HEK293 (cell line): ENCODE data around the gene TBC1D16.

Source experiments
- CTCF ChIA-PET: fragments of 350-600 bp; formaldehyde crosslinking; extraction: SDS; loops from one replicate; lab custom pipeline; 2021; ENCODE audit warnings: antibody characterized with exemption; lab: Yijun Ruan, JAX
- POLR2A ChIA-PET: fragments of 300-600 bp; formaldehyde crosslinking; extraction: SDS; loops from one replicate; lab custom pipeline; 2020; ENCODE audit warnings: antibody characterized with exemption, inconsistent platforms; lab: Yijun Ruan, JAX
- H3K27ac ChIP-seq: fragments of 200-500 bp; sonication (Bioruptor generic); 2 replicates; pipeline ENCODE4 v1.5.1; 2014; ENCODE audit warnings: low read depth, low read length, control low read depth, inconsistent platforms; ENCODE audit errors: extremely low read depth
- H3K36me3 ChIP-seq, 2 experiments: fragments of 200-500 bp in 1 of 2; sonication (Bioruptor generic) in 1 of 2; 1 replicate in 1 of 2; 2 replicates in 1 of 2; pipeline ENCODE4 v1.5.1; 2014 to 2017; ENCODE audit warnings: inconsistent platforms in 2 of 2, low read length in 2 of 2; ENCODE audit not compliant: control insufficient read depth in 2 of 2, insufficient read depth in 1 of 2
- H3K4me1 ChIP-seq: fragments of 200-500 bp; sonication (Bioruptor generic); 2 replicates; pipeline ENCODE4 v1.5.1; 2014; ENCODE audit warnings: mild to moderate bottlenecking, low read length, inconsistent platforms; ENCODE audit not compliant: control insufficient read depth, insufficient read depth
- H3K4me3 ChIP-seq: 2 replicates; pipeline ENCODE4 v1.5.1; 2011; ENCODE audit warnings: low read depth, mild to moderate bottlenecking, control low read depth, low read length, moderate library complexity
- H3K9me3 ChIP-seq: fragments of 200-500 bp; sonication (Bioruptor generic); 2 replicates; pipeline ENCODE4 v1.5.1; 2014; ENCODE audit warnings: low read depth, low read length, inconsistent platforms; ENCODE audit not compliant: control insufficient read depth, insufficient read depth
- BCL11B ChIP-seq: fragments of 450-650 bp; formaldehyde crosslinking; IDR thresholded peaks from 2 replicates; pipeline ENCODE4 v1.5.1; 2016; ENCODE audit warnings: low read depth, missing biosample characterization, missing genetic modification characterization
- SCRT2 ChIP-seq: fragments of 450-650 bp; formaldehyde crosslinking; IDR thresholded peaks from 2 replicates; pipeline ENCODE4 v1.5.1; 2016; ENCODE audit warnings: missing biosample characterization, missing genetic modification characterization
- ZFP41 ChIP-seq: fragments of 450-650 bp; formaldehyde crosslinking; IDR thresholded peaks from 2 replicates; pipeline ENCODE4 v1.5.1; 2016; ENCODE audit warnings: missing biosample characterization, missing genetic modification characterization, borderline replicate concordance
- ZNF114 ChIP-seq: fragments of 450-650 bp; formaldehyde crosslinking; IDR thresholded peaks from 2 replicates; pipeline ENCODE4 v1.5.0; 2017; ENCODE audit warnings: missing biosample characterization, missing genetic modification characterization
- ZNF138 ChIP-seq: fragments of 450-650 bp; formaldehyde crosslinking; IDR thresholded peaks from 2 replicates; pipeline ENCODE4 v1.5.1; 2016; ENCODE audit warnings: missing biosample characterization, missing genetic modification characterization, borderline replicate concordance
- ZNF350 ChIP-seq: fragments of 450-650 bp; formaldehyde crosslinking; IDR thresholded peaks from 2 replicates; pipeline ENCODE4 v1.5.0; 2017; ENCODE audit warnings: missing biosample characterization, mild to moderate bottlenecking, missing genetic modification characterization
- ZNF394 ChIP-seq: fragments of 450-650 bp; formaldehyde crosslinking; IDR thresholded peaks from 2 replicates; pipeline ENCODE4 v1.5.1; 2016; ENCODE audit warnings: missing biosample characterization, missing genetic modification characterization, mild to moderate bottlenecking, moderate library complexity, borderline replicate concordance
- ZNF529 ChIP-seq: fragments of 450-650 bp; formaldehyde crosslinking; IDR thresholded peaks from 2 replicates; pipeline ENCODE4 v1.5.1; 2017; ENCODE audit warnings: missing genetic modification characterization, missing biosample characterization; ENCODE audit not compliant: insufficient replicate concordance
- ZNF548 ChIP-seq: fragments of 450-650 bp; formaldehyde crosslinking; IDR thresholded peaks from 2 replicates; pipeline ENCODE4 v1.5.1; 2016; ENCODE audit warnings: missing biosample characterization, missing genetic modification characterization
- ZNF549 ChIP-seq: fragments of 450-650 bp; IDR thresholded peaks from 2 replicates; pipeline ENCODE4 v1.5.1; 2018; ENCODE audit warnings: missing biosample characterization, missing genetic modification characterization, mild to moderate bottlenecking, inconsistent platforms, moderate library complexity
- ZNF558 ChIP-seq: fragments of 450-650 bp; formaldehyde crosslinking; IDR thresholded peaks from 2 replicates; pipeline ENCODE4 v1.5.1; 2016; ENCODE audit warnings: missing biosample characterization, missing genetic modification characterization
- ZNF600 ChIP-seq: fragments of 450-650 bp; formaldehyde crosslinking; IDR thresholded peaks from 2 replicates; pipeline ENCODE4 v1.5.1; 2016; ENCODE audit warnings: missing biosample characterization, missing genetic modification characterization
- ZNF629 ChIP-seq: fragments of 450-650 bp; formaldehyde crosslinking; IDR thresholded peaks from 2 replicates; pipeline ENCODE4 v1.5.1; 2017; ENCODE audit warnings: missing biosample characterization, missing genetic modification characterization
- ZNF777 ChIP-seq: fragments of 450-650 bp; formaldehyde crosslinking; IDR thresholded peaks from 2 replicates; pipeline ENCODE4 v1.5.1; 2017; ENCODE audit warnings: missing biosample characterization, missing genetic modification characterization, borderline replicate concordance
- TF ChIP-seq, protein P1 (sequence below): fragments of 450-650 bp; formaldehyde crosslinking; IDR thresholded peaks from 2 replicates; pipeline ENCODE4 v1.5.1; 2017; ENCODE audit warnings: missing biosample characterization, mild to moderate bottlenecking, missing genetic modification characterization, moderate library complexity
- TF ChIP-seq, protein P2 (sequence below): fragments of 450-650 bp; formaldehyde crosslinking; IDR thresholded peaks from 2 replicates; pipeline ENCODE4 v1.5.1; 2016; ENCODE audit warnings: missing biosample characterization, missing genetic modification characterization
- TF ChIP-seq, protein P3 (sequence below): fragments of 450-650 bp; formaldehyde crosslinking; IDR thresholded peaks from 2 replicates; pipeline ENCODE4 v1.5.1; 2017; ENCODE audit warnings: missing biosample characterization, missing genetic modification characterization

Gene TBC1D16

DNA sequence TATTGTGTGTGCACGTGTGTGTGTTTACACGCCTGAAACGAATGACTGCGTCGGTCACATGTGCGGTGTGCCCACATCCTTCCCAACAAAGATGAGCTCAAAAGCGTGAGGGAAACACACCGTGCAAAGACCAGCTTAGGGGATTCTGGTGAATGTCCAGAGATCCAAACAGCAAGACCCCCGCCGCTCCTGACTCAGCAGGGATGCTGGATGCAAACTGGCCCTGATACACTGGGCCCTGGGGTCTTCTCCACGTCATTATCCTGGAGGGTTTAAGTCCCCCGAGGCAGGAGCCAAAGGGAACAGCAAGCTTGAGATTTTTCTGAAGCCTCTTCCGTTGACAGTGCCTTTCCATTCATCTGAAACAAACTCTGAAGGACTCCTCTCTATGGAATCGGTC lies 59.2 kb downstream of the TBC1D16 start (continued):
- TF ChIP-seq, protein P1, sequence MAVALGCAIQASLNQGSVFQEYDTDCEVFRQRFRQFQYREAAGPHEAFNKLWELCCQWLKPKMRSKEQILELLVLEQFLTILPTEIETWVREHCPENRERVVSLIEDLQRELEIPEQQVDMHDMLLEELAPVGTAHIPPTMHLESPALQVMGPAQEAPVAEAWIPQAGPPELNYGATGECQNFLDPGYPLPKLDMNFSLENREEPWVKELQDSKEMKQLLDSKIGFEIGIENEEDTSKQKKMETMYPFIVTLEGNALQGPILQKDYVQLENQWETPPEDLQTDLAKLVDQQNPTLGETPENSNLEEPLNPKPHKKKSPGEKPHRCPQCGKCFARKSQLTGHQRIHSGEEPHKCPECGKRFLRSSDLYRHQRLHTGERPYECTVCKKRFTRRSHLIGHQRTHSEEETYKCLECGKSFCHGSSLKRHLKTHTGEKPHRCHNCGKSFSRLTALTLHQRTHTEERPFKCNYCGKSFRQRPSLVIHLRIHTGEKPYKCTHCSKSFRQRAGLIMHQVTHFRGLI = no peak
- no peak for TF ChIP-seq ZNF114 (tag by site-specific recombination)
- TF ChIP-seq, protein P2, sequence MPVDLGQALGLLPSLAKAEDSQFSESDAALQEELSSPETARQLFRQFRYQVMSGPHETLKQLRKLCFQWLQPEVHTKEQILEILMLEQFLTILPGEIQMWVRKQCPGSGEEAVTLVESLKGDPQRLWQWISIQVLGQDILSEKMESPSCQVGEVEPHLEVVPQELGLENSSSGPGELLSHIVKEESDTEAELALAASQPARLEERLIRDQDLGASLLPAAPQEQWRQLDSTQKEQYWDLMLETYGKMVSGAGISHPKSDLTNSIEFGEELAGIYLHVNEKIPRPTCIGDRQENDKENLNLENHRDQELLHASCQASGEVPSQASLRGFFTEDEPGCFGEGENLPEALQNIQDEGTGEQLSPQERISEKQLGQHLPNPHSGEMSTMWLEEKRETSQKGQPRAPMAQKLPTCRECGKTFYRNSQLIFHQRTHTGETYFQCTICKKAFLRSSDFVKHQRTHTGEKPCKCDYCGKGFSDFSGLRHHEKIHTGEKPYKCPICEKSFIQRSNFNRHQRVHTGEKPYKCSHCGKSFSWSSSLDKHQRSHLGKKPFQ = no peak

DNA sequence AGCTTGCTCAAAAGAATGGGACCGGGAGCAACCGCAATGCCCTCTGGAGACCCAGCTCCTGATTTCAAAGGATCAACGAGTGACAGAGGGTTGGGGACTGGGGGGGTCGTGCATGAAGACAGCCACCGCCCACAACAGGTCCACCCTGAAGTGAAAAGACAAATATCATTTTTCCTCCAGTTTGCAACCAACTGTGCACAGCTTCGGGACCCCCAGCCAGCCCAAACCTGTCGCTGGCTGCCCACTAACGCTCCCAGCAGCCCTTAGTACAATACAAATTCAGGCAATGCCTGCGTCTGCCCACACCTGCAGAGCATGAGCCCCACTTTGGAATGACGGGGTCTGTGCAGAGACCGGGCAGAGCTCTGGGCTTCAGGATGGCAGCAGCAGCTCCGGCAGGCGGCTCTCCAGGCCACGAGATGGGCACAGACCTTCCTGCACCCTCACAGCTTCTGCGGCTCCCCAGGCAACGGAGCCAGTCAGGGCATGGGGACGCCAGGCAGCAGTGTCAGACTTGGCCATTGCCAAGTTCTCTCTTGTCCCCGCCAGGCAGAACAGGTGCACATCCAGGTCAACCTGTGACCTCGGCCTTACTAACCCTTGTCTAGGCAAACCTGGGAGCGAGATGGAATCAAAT lies 60.1 kb downstream of the TBC1D16 start:
- CTCF ChIA-PET = interaction anchor here (0.7 to 2.4 kb wide), 14 partner anchors 10 to 434 kb away, joined by 3 to 7 read pairs (median 4); no protein-coding TSS in a partner anchor

DNA sequence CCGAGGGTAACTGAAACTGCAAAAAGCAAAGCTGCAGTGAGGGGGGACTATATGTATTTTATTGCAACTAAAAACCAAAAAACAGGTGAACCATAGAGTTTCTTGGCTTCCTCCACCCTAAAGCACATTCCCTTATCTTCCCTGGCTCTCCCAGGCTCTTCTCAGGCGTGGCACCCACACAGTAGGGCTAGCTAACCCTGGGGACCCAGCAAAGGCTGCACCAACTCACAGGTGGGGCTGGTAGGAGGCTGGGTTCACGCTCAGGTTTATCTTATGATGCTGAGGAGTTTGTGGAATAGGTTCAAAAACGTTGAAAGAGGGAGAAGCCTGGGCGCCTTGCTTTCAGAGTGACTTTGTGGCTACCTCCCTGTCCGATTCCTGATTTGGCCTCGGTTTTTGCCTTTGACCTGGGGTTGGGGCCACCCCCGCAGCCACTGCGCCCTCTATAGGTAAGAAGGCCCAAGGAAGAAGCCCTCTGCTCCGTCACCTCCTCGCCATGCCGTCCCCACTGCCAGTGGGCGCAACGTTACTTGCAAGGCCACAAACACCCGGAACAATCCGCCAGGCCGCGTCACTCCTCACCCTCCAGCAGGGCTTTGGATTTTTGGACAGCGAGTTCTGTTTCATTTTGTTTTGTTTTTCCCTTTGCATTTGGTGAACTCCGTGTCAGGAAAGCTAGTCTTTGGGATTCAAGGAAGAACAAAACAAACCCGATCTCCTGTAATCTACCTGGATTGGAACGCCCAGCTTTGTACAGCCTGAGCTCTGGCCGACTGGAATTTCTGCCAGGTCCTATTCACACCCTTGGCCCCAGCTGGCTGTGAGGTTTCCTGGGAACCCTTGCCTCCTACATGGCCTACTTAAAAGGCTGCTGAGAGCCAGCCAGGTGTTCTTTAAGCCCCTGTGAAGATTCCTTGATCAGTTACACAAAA lies 60.8 kb downstream of the TBC1D16 start:
- ChIA-PET CTCF (interaction anchor here (0.6 to 2.4 kb wide), 19 partner anchors 9 to 434 kb away, joined by 3 to 7 read pairs (median 4); no protein-coding TSS in a partner anchor), POLR2A (no interaction called here)
- TF ChIP-seq ZNF529 (tag by site-specific recombination) = no peak
- 0 out of 2 replicates have a peak, but pooled peaks have one; percentile 29 for TF ChIP-seq ZNF600
- H3K4me1 ChIP-seq = no peaks in the 10 kb centered on the region
- H3K9me3 ChIP-seq = no peaks in the 10 kb centered on the region
- peaks cover 0 to 5% of the 10 kb centered on the region in 2 experiments; a peak in 2 of 3 replicates for H3K36me3 ChIP-seq
- H3K4me3 ChIP-seq = no peak overlapping the region
- no peak overlapping the region; the same call in 1 of the 2 replicates for H3K27ac ChIP-seq

More for the DNA sequence above, 60.1 kb downstream of the TBC1D16 start:
- Histone ChIP-seq H3K36me3 (peaks cover 0 to 5% of the 10 kb centered on the region in 2 experiments; a peak in 2 of 3 replicates), H3K9me3 (no peaks in the 10 kb centered on the region), H3K4me3 (no peak overlapping the region), H3K27ac (no peak overlapping the region), H3K4me1 (no peaks in the 10 kb centered on the region)
- POLR2A ChIA-PET = no interaction called here
- TF ChIP-seq SCRT2 (peak; percentile 42), ZNF138 (tag by site-specific recombination) (no peak), ZFP41 (tag by site-specific recombination) (no peak)

DNA sequence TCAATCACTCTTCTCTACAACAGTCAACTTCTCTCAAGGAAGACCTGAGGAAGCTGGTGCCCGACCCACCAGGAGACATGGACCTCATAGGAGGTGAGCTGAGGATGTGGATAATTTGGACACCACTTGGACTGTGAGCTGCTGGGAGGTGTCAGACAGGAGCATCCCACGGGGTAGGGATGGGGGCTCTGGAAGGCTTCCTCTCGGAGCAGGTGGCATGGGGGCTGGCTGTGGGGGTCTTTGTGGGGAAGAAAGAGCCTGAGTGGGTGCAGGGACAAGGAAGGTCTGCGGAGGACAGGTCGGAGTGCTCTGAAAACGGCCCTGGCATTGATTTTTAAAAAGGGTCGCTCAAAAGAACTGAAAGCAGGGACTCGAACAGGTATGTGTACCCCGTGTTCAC lies 64.0 kb downstream of the TBC1D16 start:
- no peaks in the 10 kb centered on the region for H3K9me3 ChIP-seq
- H3K36me3 ChIP-seq = peaks cover 0 to 5% of the 10 kb centered on the region in 2 experiments; a peak in 2 of 3 replicates
- CTCF ChIA-PET = interaction anchor here (1.0 to 3.8 kb wide), 10 partner anchors 9 to 182 kb away, joined by 4 to 43 read pairs (median 6); no protein-coding TSS in a partner anchor
- TF ChIP-seq, protein P3, sequence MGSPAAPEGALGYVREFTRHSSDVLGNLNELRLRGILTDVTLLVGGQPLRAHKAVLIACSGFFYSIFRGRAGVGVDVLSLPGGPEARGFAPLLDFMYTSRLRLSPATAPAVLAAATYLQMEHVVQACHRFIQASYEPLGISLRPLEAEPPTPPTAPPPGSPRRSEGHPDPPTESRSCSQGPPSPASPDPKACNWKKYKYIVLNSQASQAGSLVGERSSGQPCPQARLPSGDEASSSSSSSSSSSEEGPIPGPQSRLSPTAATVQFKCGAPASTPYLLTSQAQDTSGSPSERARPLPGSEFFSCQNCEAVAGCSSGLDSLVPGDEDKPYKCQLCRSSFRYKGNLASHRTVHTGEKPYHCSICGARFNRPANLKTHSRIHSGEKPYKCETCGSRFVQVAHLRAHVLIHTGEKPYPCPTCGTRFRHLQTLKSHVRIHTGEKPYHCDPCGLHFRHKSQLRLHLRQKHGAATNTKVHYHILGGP (tag by site-specific recombination) = no peak
- TF ChIP-seq ZNF549 (tag by site-specific recombination) = no peak
- TF ChIP-seq ZNF558 (tag by site-specific recombination) = no peak
- TF ChIP-seq ZNF548 (tag by site-specific recombination) = no peak
- TF ChIP-seq BCL11B (tag by site-specific recombination) = no peak
- TF ChIP-seq SCRT2 = no peak
- TF ChIP-seq ZNF629 (tag by site-specific recombination) = no peak
- TF ChIP-seq ZNF777 (tag by site-specific recombination) = no peak
- no peak for TF ChIP-seq ZNF394
- no peak for TF ChIP-seq ZNF350 (tag by site-specific recombination)
- no peak overlapping the region for H3K27ac ChIP-seq
- H3K4me3 ChIP-seq = no peak overlapping the region
- POLR2A ChIA-PET = no interaction called here
- H3K4me1 ChIP-seq = no peaks in the 10 kb centered on the region
